Measurements from ENCODE around the gene MYRFL.
"Not testable (repeated sequence)": the region's sequence is repeated elsewhere in the genome, so short reads cannot be mapped to it uniquely, and the experiment has no call there.

MYRFL gene

GRCh38 chr12:69993433-69993832, 168.4 kb downstream of the MYRFL start:
- no peak overlapping the region for H3K4me3 ChIP-seq (replicated peaks in 1 of 2; ENCODE audit: low read depth in 2 of 2, low read length in 2 of 2)
- TF ChIP-seq CTCF (IDR thresholded peaks at IDR 0.05; ENCODE audit: low read depth, low read length): no peak
- DNase-seq (ENCODE audit: low read depth in 2 of 2): no peak

- not testable (repeated sequence) for DNase-seq (ENCODE audit: low read depth in 2 of 2); H3K4me3 ChIP-seq (replicated peaks in 1 of 2; ENCODE audit: low read depth in 2 of 2, low read length in 2 of 2)
Observed at GRCh38 chr12:69994086-69994485, 169.1 kb downstream of the MYRFL start.

- no peak for TF ChIP-seq CTCF (IDR thresholded peaks at IDR 0.05; ENCODE audit: low read depth, low read length)
- DNase-seq (ENCODE audit: low read depth in 2 of 2): peak in 1 of 2 donors; percentile 64
- no peak overlapping the region for H3K4me3 ChIP-seq (replicated peaks in 1 of 2; ENCODE audit: low read depth in 2 of 2, low read length in 2 of 2)
Observed at GRCh38 chr12:69994724-69995173, 169.7 kb downstream of the MYRFL start.

GRCh38 chr12:69996241-69996640, 171.2 kb downstream of the MYRFL start:
- peak in 1 of 2 donors; percentile 29 for DNase-seq (ENCODE audit: low read depth in 2 of 2)
- TF ChIP-seq CTCF (IDR thresholded peaks at IDR 0.05; ENCODE audit: low read depth, low read length): no peak
- no peak overlapping the region for H3K4me3 ChIP-seq (replicated peaks in 1 of 2; ENCODE audit: low read depth in 2 of 2, low read length in 2 of 2)

- no peak for TF ChIP-seq CTCF (IDR thresholded peaks at IDR 0.05; ENCODE audit: low read depth, low read length)
- DNase-seq (ENCODE audit: low read depth in 2 of 2): no peak
- H3K4me3 ChIP-seq (replicated peaks in 1 of 2; ENCODE audit: low read depth in 2 of 2, low read length in 2 of 2): no peak overlapping the region
Observed at GRCh38 chr12:69996722-69997121, 171.7 kb downstream of the MYRFL start.

GRCh38 chr12:69998011-69998410, 173.0 kb downstream of the MYRFL start:
- no peak for TF ChIP-seq CTCF (IDR thresholded peaks at IDR 0.05; ENCODE audit: low read depth, low read length)

GRCh38 chr12:69998922-69999321, 173.9 kb downstream of the MYRFL start:
- no peak overlapping the region for H3K4me3 ChIP-seq (replicated peaks in 1 of 2; ENCODE audit: low read depth in 2 of 2, low read length in 2 of 2)
- TF ChIP-seq CTCF (IDR thresholded peaks at IDR 0.05; ENCODE audit: low read depth, low read length): no peak
- DNase-seq (ENCODE audit: low read depth in 2 of 2): no peak

More at GRCh38 chr12:69998011-69998410, 173.0 kb downstream of the MYRFL start:
- H3K4me3 ChIP-seq (replicated peaks in 1 of 2; ENCODE audit: low read depth in 2 of 2, low read length in 2 of 2): no peak overlapping the region
- DNase-seq (ENCODE audit: low read depth in 2 of 2): no peak
